ENCODE data around the gene TYW3. TPM values are rescaled to one million over a fixed set of nuclear protein-coding genes. Genes with fewer than 3 reads are reported as not detected.
A peak's percentile ranks its signal among the peaks of the same experiment; 100 is the strongest.

TYW3 gene
- 28.0 and 44.9 TPM in 2 replicates for total RNA-seq (2014; rRNA removed; shearing (Covaris generic))

GRCh38 chr1:74732960-74733603 is at the start of gene TYW3, which contains the start of gene CRYZ:
TSS of gene TYW3 (plus strand) at chr1:74733152. CDS start at chr1:74733245, 93 bp downstream.
TSS of gene CRYZ (minus strand) at chr1:74733050. CDS start at chr1:74724821, 8,229 bp downstream.
- peak; percentile 94 for DNase-seq (ENCODE audit: low spot score)

- no peak for DNase-seq (ENCODE audit: low spot score)
These were observed 49.3 kb upstream of the TYW3 start for GRCh38 chr1:74683656-74684055.

DNA sequence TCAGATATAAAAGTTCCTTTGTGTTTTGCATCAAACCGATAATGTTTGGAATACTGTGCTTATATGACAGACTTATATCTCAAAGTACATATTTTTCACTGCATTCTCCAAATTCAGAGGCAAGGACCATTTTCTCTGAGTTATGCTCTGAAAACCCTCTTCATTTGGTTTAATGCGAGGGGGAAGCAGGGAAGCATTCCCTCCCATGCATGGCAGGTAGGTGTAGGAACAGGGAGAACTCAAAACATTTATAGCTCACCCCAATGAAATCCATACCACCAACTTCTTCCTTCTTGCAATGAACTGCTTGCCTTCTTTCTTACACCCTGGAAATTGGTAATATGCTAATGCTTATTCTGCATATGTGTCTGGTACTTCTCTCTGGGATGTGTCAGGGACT is 48.7 kb upstream of the TYW3 start:
- no peak for DNase-seq (ENCODE audit: low spot score)

- no peak for DNase-seq (ENCODE audit: low spot score)
These were observed 46.0 kb upstream of the TYW3 start for GRCh38 chr1:74686928-74687327.

DNA sequence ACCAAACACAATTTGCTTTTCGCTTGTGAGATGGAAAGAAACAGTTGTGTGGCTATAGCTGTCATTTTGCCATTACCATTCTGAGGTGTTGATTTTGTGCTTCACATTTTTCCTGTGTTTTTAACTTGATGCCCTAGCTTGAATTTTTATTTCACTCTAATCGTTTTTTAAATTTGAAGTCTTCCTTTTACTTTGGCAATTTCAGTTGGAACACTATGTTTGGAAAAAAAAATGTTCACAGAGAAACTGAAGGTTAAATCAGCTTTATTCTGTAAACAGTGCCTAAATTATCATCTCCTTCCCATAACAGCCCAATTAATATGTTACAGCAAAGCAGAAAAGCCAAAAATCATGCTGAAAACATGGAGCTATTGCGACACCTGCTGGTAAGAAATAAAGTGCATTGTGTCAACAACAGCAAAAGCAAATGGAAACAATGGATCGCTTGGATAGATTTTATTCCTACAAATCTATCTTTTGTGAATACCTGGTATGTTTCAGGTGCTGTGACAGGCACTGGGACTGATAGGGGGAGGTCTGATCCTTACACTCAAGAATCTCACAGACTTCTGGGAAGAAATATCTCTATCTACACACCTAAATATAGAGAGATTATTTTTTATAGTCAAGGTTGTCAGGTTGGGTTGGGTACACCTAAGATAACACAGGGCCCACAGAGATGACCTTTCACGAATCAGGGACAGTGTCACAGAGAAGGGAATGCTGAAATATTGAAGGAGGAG is 43.2 kb upstream of the TYW3 start:
- peak; percentile 60 for DNase-seq (ENCODE audit: low spot score)

- no peak for DNase-seq (ENCODE audit: low spot score)
These were observed 42.6 kb upstream of the TYW3 start for GRCh38 chr1:74690364-74690696.

GRCh38 chr1:74690909-74691308 is 42.0 kb upstream of the TYW3 start:
- no peak for DNase-seq (ENCODE audit: low spot score)

DNA sequence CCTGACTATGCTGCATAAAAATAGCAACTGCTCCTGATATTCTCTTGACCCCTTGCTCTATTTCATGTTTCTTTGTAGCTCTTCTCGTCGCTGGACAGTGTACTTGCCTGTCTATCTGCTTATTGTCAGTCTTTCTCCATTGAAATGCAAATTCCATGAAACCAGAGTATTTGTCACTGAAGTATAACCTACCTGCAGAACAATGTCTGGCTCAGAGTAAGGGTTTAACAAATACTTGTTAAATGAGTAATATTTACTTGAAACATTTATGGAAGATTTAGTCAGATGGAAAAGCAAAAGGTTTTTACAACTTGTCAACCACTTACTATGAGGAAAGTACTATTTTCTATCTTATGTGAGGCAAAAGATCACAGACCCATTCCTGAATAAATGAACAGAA is 39.5 kb upstream of the TYW3 start:
- no peak for DNase-seq (ENCODE audit: low spot score)

- DNase-seq (ENCODE audit: low spot score), result no peak
These were observed 35.1 kb upstream of the TYW3 start for GRCh38 chr1:74697832-74698231.

- no peak for DNase-seq (ENCODE audit: low spot score)
These were observed 33.6 kb upstream of the TYW3 start for GRCh38 chr1:74699331-74699730.

- DNase-seq (ENCODE audit: low spot score), result no peak
These were observed 29.4 kb upstream of the TYW3 start for GRCh38 chr1:74703386-74704182.

- DNase-seq (ENCODE audit: low spot score), result no peak
These were observed 20.1 kb upstream of the TYW3 start for GRCh38 chr1:74712881-74713280.

- no peak for DNase-seq (ENCODE audit: low spot score)
These were observed 19.1 kb upstream of the TYW3 start for GRCh38 chr1:74713849-74714248.

GRCh38 chr1:74714429-74715235 is 18.3 kb upstream of the TYW3 start:
- DNase-seq (ENCODE audit: low spot score), result peak; percentile 28

DNA sequence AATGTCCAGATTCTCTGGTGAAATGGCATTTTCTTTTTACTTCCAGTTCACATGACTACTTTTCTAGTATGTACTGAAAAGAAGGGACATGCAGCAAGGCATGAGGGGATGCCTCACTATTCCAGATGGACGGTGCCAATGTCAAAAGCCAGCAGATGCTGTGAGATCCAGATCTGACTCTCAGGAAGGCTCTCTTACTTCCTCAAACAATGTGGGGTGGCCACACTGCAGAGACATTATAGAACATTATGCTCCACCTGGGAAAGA is 17.8 kb upstream of the TYW3 start:
- no peak for DNase-seq (ENCODE audit: low spot score)

- DNase-seq (ENCODE audit: low spot score), result no peak
These were observed 17.1 kb upstream of the TYW3 start for GRCh38 chr1:74715806-74716205.

- no peak for DNase-seq (ENCODE audit: low spot score)
These were observed 16.1 kb upstream of the TYW3 start for GRCh38 chr1:74716822-74717221.

DNA sequence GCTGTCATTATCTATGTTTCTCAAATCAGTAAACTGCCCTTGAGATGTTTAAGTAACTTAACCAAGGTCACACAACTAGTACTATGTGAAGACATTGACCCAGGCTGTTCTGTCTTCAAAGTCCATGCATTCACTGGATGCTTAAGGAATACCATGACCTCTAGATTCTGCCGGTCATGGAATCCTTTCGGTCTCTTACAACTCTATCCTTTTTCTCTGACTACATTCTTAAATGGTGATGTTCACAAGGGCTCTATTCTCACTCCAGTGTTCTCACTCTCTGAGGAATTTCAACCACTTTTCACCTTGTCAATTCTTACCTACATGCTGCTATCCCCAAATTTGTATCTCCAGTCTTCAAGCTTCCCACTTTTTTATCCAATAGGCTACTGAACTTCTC is 15.3 kb upstream of the TYW3 start:
- DNase-seq (ENCODE audit: low spot score), result no peak

DNA sequence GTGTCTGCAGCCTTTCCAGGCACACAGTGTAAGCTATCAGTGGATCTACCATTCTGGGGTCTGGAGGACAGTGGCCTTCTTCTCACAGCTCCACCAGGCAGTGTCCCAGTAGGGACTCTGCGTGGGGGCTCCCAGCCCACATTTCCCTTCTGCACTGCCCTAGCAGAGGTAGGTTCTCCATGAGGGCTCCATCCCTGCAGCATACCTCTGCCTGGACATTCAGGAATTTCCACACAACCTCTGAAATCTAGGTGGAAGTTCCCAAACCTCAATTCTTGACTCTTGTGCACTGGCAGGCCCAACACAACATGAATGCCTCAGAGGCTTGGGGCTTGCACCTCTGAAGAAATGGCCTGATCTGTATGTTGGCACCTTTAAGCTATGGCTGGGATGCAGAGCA is 6.9 kb upstream of the TYW3 start:
- no peak for DNase-seq (ENCODE audit: low spot score)

DNA sequence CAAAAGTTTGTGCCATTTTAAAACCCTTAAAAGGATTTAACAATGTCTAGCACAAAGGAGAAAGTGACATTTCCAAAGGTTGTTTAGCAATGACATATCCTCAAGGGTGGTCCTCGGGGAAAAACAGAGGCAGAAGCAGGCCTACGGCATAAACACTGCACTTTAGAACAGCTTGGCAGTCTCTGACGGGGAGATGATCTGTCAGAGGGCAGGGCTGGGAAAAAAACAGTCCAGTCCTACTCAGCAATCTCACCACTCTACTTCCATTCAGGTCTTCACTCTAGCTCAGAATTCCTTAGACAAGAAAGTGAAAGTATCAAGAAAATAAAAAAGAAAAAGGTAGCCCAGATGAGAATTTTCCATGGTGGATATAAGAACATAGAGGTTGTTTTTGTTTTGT is 4.2 kb upstream of the TYW3 start:
- DNase-seq (ENCODE audit: low spot score), result no peak

GRCh38 chr1:74729741-74730478 is 3.0 kb upstream of the TYW3 start:
- no peak for DNase-seq (ENCODE audit: low spot score)
